HAP-1 (cell line): ENCODE data around the gene BTBD2.
A peak's percentile ranks its signal among the peaks of the same experiment; 100 is the strongest.

Experiments
- DNase-seq, 2 experiments: peaks; one replicate each; pipeline ENCODE4 v3.0.0-alpha.2; 2016 to 2020; ENCODE audit warnings: low spot score in 2 of 2
- H3K27me3 ChIP-seq: fragments of 250-450 bp; sonication (Bioruptor Pico); 2 replicates; pipeline ENCODE4 v1.5.1; 2020; ENCODE audit warnings: low read depth, mild to moderate bottlenecking, moderate library complexity
- H3K36me3 ChIP-seq: fragments of 250-450 bp; sonication (Bioruptor Pico); replicated peaks from 2 replicates; pipeline ENCODE4 v1.5.1; 2020; ENCODE audit warnings: mild to moderate bottlenecking
- H3K4me1 ChIP-seq: fragments of 250-450 bp; sonication (Bioruptor Pico); 2 replicates; pipeline ENCODE4 v1.5.1; 2020; ENCODE audit warnings: mild to moderate bottlenecking
- H3K4me3 ChIP-seq: fragments of 250-450 bp; sonication (Bioruptor Pico); 2 replicates; pipeline ENCODE4 v1.5.1; 2020; ENCODE audit warnings: mild to moderate bottlenecking, moderate library complexity
- H3K9me3 ChIP-seq: fragments of 250-450 bp; sonication (Bioruptor Pico); 2 replicates; pipeline ENCODE4 v1.5.1; 2020; ENCODE audit warnings: mild to moderate bottlenecking, moderate library complexity
- in situ Hi-C: fragments of 300-500 bp; cut with MboI; formaldehyde crosslinking; loops from 3 replicates; pipeline ENCODE4 v1.14.3; 2020; ENCODE audit warnings: low sequenced_read_pairs, inconsistent platforms, mixed read lengths

The BTBD2 gene

GRCh38 chr19:2047076-2047448, 31.5 kb upstream of the BTBD2 start:
- H3K9me3 ChIP-seq, result no peaks in the 10 kb centered on the region
- no peak overlapping the region for H3K4me3 ChIP-seq
- DNase-seq, result no peak
- peaks cover 35% of the 10 kb centered on the region for H3K36me3 ChIP-seq
- H3K27me3 ChIP-seq, result no peaks in the 10 kb centered on the region
- peaks cover 13% of the 10 kb centered on the region for H3K4me1 ChIP-seq
- in situ Hi-C loops, result no loop called here

DNA sequence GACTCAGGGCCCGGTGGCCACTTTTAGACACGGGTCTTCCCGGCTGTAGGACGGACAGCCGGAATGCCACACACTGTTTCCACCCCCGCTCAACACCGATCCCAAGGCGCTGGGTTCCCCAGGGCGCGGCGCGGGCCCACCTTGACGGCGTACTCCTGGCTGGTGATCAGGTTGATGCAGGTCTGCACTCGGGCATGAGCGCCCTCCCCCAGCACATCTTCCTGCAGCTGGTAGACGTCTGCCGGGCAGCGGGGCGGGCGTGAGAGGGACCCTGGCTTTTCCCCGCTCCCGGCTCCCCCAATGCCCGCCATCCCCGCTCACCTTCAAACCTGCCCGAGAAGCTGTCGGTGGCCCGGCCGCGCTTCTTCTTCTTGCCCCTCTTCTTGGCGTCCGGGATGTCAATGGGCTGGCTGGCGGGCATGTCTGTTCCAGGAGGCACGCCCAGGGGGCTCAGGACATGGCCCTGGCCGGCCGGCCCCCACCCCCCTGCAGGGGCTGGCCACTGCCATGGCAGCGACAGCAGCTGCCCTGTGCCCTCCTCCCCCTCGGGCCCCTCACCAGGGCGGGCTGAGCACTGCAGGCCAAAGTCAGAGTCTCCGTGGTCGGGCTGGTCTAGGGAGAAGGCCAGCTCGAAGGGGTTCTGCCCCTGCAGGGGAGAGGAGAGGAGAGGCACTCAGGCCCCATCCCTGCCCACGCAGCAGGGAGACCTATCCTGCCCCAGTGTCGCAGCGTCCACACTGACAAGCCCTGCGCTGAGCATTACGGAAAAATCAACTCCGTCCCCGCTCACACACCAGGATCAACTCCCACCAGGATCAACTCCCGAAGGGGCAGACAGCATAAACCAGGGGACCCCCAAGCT, 30.8 kb upstream of the BTBD2 start:
- no peaks in the 10 kb centered on the region for H3K9me3 ChIP-seq
- no peak overlapping the region for H3K4me3 ChIP-seq
- H3K27me3 ChIP-seq, result no peaks in the 10 kb centered on the region
- peaks cover 18% of the 10 kb centered on the region for H3K4me1 ChIP-seq
- peaks cover 41% of the 10 kb centered on the region for H3K36me3 ChIP-seq
- in situ Hi-C loops, result no loop called here
- no peak for DNase-seq

DNA sequence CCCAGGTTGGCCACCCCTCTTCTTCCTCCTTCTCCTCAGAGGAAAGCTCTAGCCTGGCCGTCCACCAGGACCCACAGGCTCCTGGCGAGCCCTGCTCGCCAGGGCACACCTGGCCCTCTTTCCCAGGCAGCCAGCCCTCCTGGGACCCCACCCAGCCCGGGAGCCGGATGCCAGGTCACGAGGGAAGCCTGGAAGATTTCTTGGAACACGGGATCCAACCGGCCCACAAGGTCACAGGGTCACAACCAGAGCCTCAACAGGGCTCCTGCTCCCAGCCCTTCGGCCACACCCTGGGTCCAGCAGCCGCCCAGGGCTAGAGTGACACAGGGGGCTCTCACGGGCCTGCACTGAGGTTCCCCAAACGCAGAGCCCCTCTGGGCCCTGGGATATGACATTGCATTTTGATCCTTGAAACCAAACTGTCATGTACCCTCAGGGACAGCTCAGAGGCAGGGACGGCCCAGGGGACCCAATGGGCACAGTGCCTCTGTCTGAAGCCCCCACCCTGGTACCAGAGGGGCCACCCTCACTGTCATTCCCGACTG, 30.1 kb upstream of the BTBD2 start:
- H3K9me3 ChIP-seq, result no peaks in the 10 kb centered on the region
- H3K4me1 ChIP-seq, result peaks cover 18% of the 10 kb centered on the region
- no peak overlapping the region for H3K4me3 ChIP-seq
- peaks cover 48% of the 10 kb centered on the region for H3K36me3 ChIP-seq
- H3K27me3 ChIP-seq, result no peaks in the 10 kb centered on the region
- no peak for DNase-seq
- in situ Hi-C loops, result no loop called here

DNA sequence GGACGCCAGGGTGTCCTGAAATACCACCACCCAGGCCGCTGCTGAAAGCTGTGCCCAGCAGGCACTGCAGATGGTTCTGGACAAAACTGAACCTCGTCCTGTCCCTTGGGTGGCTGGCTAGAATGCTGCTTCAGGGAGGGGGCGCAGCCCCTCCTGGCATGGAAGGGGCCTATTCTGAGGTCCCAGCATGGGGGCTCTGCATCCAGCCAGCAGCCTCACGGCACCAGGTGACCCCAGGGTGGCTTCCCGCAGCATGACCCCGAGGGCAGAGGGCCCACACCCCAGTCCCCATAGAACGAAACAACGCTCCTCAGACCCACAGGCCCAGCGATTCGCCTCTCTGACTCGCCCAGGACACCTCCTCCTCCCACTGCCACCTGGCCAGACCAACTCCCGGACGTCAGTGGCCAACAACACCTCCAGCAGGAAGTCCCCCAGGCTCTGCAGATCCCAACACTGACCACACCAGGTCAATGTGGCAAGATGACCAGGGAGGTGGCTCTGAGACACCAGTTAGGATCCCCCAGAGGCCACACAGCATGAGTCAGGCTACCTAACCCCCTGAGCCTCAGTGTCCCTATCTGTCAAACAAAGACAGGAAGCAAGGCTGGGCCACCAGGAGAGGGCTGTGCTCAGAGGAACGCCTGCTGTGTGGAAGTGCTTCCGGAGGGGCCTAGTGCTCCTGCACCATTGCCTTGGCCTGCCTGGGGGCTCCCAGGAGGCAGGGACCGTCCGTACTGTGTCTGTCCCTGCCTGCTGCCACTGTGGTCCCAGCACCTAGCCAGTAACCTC, 29.4 kb upstream of the BTBD2 start:
- in situ Hi-C loops, result no loop called here
- Histone ChIP-seq H3K4me1 (peaks cover 18% of the 10 kb centered on the region), H3K9me3 (no peaks in the 10 kb centered on the region), H3K36me3 (peaks cover 55% of the 10 kb centered on the region), H3K4me3 (no peak overlapping the region), H3K27me3 (no peaks in the 10 kb centered on the region)
- no peak for DNase-seq

- Histone ChIP-seq H3K36me3 (peaks cover 50% of the 10 kb centered on the region), H3K4me3 (no peak overlapping the region)
- in situ Hi-C loops, result no loop called here
Observed at GRCh38 chr19:2043961-2044708, 28.6 kb upstream of the BTBD2 start.

GRCh38 chr19:2043251-2043641, 27.7 kb upstream of the BTBD2 start:
- no peak overlapping the region for H3K4me3 ChIP-seq
- H3K4me1 ChIP-seq, result peaks cover 12% of the 10 kb centered on the region
- in situ Hi-C loops, result no loop called here
- peaks cover 48% of the 10 kb centered on the region for H3K36me3 ChIP-seq
- no peaks in the 10 kb centered on the region for H3K27me3 ChIP-seq
- H3K9me3 ChIP-seq, result no peaks in the 10 kb centered on the region
- DNase-seq, result no peak

More at GRCh38 chr19:2043961-2044708, 28.6 kb upstream of the BTBD2 start:
- Histone ChIP-seq H3K9me3 (no peaks in the 10 kb centered on the region), H3K27me3 (no peaks in the 10 kb centered on the region), H3K4me1 (peaks cover 12% of the 10 kb centered on the region)
- DNase-seq, result no peak

- DNase-seq, result peak in 1 of 2 experiments; percentile 36
- peaks cover 48% of the 10 kb centered on the region for H3K36me3 ChIP-seq
- H3K9me3 ChIP-seq, result no peaks in the 10 kb centered on the region
- in situ Hi-C loops, result no loop called here
- H3K4me1 ChIP-seq, result peaks cover 12% of the 10 kb centered on the region
- H3K27me3 ChIP-seq, result no peaks in the 10 kb centered on the region
- peak overlapping the region; percentile 28 for H3K4me3 ChIP-seq
Observed at GRCh38 chr19:2042485-2043250, 27.2 kb upstream of the BTBD2 start.

DNA sequence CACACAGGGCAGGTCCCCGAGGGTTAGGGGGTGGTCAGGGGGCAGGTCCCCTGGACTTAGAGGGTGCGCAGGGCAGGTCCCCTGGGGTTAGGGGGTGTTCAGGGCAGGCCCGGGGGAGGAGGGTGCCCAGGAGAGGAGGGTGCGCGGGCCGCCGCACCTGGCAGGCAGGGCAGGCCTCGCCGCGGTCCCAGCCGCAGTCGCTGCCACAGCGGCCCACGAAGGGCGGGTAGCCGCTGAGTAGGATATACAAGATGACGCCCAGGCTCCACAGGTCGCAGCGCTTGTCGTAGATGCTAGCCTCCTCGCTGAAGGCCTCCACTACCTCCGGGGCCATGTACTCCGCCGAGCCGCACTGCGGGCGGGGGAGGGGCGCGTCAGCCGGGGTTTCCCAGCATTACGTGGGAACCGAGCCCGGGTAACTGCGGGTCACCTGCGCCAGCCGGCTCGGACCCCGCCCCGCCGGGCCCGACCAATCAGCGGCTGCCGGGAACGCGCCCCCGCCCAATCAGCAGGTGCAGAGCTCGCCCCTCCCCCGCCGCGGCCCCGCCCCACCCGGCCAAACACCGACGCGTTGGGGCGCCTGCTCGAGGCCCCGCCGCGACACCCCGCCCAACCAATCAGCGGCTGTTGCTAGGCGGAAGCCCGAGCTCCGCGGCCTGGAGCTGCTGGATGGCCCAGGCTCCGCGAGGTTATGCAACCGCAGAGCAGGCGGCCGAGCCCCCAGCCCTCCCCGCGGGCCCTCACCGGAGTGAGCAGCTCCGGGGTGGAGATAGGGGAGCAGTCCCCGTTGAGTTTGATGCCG, 26.4 kb upstream of the BTBD2 start:
- Histone ChIP-seq H3K4me1 (peaks cover 12% of the 10 kb centered on the region), H3K9me3 (no peaks in the 10 kb centered on the region), H3K36me3 (peaks cover 48% of the 10 kb centered on the region), H3K27me3 (no peaks in the 10 kb centered on the region), H3K4me3 (peak overlapping the region; percentile 28)
- DNase-seq, result peak; percentile 88 to 99
- in situ Hi-C loops, result no loop called here

GRCh38 chr19:2041433-2041682, 25.8 kb upstream of the BTBD2 start:
- in situ Hi-C loops, result no loop called here
- no peak overlapping the region for H3K4me3 ChIP-seq

DNA sequence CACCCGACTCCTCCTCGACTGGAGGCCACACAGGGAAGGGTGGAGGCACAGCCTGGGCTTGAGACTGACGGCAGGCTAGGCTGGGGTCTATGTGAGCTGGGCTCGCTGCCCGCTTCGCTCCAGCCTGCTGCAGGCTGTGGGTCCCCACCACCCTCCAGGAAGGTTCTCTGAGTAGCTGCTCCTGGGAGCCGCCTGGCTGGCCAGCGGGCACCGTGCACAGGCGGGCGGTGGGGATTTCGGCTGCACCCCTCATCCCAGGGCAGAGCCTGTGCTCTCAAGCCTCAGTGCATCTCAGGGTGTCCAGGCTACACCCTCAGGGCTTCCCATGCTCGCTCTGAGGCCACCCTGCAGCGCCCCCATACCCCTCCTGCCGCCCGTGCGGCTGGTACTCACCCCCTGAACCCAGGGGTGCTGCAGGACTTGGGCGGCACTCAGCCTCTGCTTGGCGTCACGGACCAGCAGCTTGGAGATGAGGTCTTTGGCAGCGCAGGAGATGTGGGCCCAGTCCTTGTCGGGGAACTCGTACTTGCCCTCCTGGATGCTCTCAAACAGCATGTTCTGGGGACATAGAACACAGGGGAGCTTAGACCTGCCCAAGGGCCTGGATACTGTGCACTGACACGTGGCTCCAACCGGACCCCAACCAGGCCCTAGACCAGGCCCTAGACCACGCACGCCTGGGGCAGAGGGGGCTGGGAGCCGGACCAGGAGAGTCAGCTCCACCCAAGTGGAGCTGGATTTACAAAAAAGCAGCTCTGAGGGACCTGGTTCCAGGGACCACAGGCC, 25.3 kb upstream of the BTBD2 start:
- DNase-seq, result no peak
- H3K4me1 ChIP-seq, result peaks cover 12% of the 10 kb centered on the region
- no peaks in the 10 kb centered on the region for H3K27me3 ChIP-seq
- in situ Hi-C loops, result no loop called here
- H3K4me3 ChIP-seq, result no peak overlapping the region
- no peaks in the 10 kb centered on the region for H3K9me3 ChIP-seq
- peaks cover 40% of the 10 kb centered on the region for H3K36me3 ChIP-seq

More at GRCh38 chr19:2041433-2041682, 25.8 kb upstream of the BTBD2 start:
- no peak for DNase-seq
- H3K4me1 ChIP-seq, result peaks cover 12% of the 10 kb centered on the region
- no peaks in the 10 kb centered on the region for H3K27me3 ChIP-seq
- no peaks in the 10 kb centered on the region for H3K9me3 ChIP-seq
- peaks cover 45% of the 10 kb centered on the region for H3K36me3 ChIP-seq

DNA sequence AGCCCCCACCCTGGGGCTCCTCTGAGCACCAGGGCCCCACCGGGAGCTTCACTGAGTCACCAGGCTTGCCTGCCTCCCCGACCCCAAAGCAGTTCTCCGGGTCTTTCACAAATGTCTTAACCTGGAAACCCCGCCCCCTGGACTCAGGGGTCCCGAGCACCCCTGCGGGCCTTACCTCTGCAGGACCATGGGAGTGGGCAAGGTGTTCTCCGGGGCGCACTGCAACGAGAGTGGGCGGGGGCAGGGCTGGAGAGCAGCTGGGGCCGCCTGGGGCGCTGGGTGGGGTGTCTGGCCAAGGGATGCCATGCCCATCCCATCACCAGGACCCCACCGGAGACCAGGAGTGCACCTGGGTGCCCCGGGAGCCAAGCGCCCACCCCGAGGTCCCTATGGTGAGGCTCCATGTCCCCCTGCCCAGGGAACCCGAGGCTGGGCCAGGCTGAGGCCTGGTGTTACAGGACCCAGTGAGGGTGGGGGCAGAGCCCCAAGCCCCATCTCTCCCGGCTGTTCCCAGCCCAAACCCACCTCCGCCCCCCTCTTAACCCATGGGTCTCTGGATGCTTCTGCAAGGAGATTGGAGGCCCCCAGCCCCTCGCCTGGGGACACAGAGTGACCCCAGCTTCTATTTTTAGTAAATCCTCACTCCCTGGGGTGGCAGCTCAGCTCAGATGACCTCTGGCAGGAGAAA, 24.6 kb upstream of the BTBD2 start:
- no peak overlapping the region for H3K4me3 ChIP-seq
- H3K9me3 ChIP-seq, result no peaks in the 10 kb centered on the region
- in situ Hi-C loops, result no loop called here
- peaks cover 38% of the 10 kb centered on the region for H3K36me3 ChIP-seq
- no peaks in the 10 kb centered on the region for H3K27me3 ChIP-seq
- no peak for DNase-seq
- H3K4me1 ChIP-seq, result peaks cover 12% of the 10 kb centered on the region
